Right cardiac atrium (tissue), 5 donors: ENCODE results near the gene EPHB2. TPM values are rescaled to one million over a fixed set of nuclear protein-coding genes. Genes with fewer than 3 reads are reported as not detected.

Experiments
- ATAC-seq, 2 donors: fragments of 200-7000 bp; cut with Tn5 transposase; one replicate each; pipeline versions ENCODE4 v1.8.0 to v1.9.1; 2020; ENCODE audit warnings: moderate library complexity in 2 of 2, mild to moderate bottlenecking in 1 of 2
- DNase-seq, 3 donors: peaks; one replicate each; pipeline ENCODE4 v3.0.0-alpha.2; 2020
- H3K27ac ChIP-seq: one replicate; pipeline ENCODE4 v1.5.1; 2013; ENCODE audit warnings: mild to moderate bottlenecking, low read length, control low read depth, moderate library complexity
- H3K27me3 ChIP-seq: one replicate; pipeline ENCODE4 v1.6.1; 2013; ENCODE audit not compliant: control insufficient read depth, insufficient read depth
- H3K4me1 ChIP-seq: one replicate; pipeline ENCODE4 v1.6.1; 2013; ENCODE audit warnings: low read length; ENCODE audit not compliant: control insufficient read depth, insufficient read depth
- H3K4me3 ChIP-seq: one replicate; pipeline ENCODE4 v1.5.1; 2013; ENCODE audit warnings: low read length, control low read depth
- H3K9me3 ChIP-seq: one replicate; pipeline ENCODE4 v1.6.1; 2013; ENCODE audit warnings: low read length; ENCODE audit not compliant: control insufficient read depth
- WGBS: extraction: QIAGEN DNeasy Blood & Tissue Kit; methylation state at CpG from one replicate; pipeline ENCODE4 v1.1.7; 2013; 5-methylcytosine and 5-hydroxymethylcytosine counted together
- intact Hi-C, 4 donors: fragments of 100-400 bp; cut with DNase I; formaldehyde crosslinking; loops; one replicate each; pipeline versions ENCODE4 v1.11.0 to v1.14.0; 2022 to 2023
- polyA plus RNA-seq: library from polyadenylated mRNA; stranded (reverse); fragments of 200-250 nt; gene quantifications from one replicate; pipeline ENCODE4 v1.2.3, GENCODE V29; 2013
- total RNA-seq, 4 donors: library from RNA; stranded (reverse); fragmentation: NEBNext Ultra II Directional; extraction: Animal tissue kit (Norgen Biotek cat#: 25700); gene quantifications; one replicate each; pipeline ENCODE4 v1.2.1, GENCODE V29; 2021
- donor health status: healthy with polysubstance abuse.
- donor health status: DM: no; HTN: yes; CAD: no.
- donor health status: DM: no; HTN: no; CAD: no.
- donor health status: DM: no; HTN: yes; CAD: no; lungs with severe emphysema.
- donor health status: DM: yes; HTN: yes; CAD: no.

EPHB2 gene
- total and polyA plus RNA-seq, 5 donors, result 1.2 to 7.7 (median 3.5) TPM

DNA sequence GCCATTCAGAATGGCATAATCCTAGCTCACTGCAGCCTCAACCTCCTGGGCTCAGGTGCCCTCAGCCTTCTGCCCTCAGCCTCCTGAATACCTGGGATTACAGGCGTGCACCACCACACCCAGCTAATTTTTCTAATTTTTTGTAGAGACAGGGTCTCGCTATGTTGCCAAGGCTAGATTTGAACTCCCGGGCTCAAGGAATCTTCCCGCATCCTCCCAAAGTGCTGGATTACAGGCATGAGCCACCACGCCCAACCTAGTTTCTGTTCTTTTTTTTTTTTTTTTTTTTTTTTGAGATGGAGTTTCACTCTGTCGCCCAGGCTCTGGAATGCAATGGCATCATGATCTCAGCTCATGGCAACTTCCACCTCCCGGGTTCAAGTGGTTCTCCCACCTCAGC is 153.1 kb downstream of the EPHB2 start:
- H3K4me3 ChIP-seq, result no peak overlapping the region
- 89% methylated on average over 7 of the region's 7 CpGs for WGBS
- no peaks in the 10 kb centered on the region for H3K9me3 ChIP-seq
- intact Hi-C loops, result loop anchor here in 1 of 4 donors (10.0 kb wide), 1 partner anchor 159 kb away; no protein-coding TSS in a partner anchor
- H3K27me3 ChIP-seq, result no peaks in the 10 kb centered on the region
- DNase-seq (no peak), ATAC-seq (no peak)
- no peak overlapping the region for H3K27ac ChIP-seq
- H3K4me1 ChIP-seq, result no peaks in the 10 kb centered on the region

DNA sequence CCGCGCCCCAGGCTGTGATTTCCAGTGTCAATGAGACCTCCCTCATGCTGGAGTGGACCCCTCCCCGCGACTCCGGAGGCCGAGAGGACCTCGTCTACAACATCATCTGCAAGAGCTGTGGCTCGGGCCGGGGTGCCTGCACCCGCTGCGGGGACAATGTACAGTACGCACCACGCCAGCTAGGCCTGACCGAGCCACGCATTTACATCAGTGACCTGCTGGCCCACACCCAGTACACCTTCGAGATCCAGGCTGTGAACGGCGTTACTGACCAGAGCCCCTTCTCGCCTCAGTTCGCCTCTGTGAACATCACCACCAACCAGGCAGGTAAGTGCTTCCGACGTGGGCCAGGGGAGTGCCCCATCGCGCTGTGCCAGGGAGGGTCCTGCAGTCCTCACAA is 154.2 kb downstream of the EPHB2 start:
- no peak overlapping the region for H3K4me3 ChIP-seq
- ATAC-seq (no peak), DNase-seq (no peak)
- 94% methylated on average over 24 of the region's 24 CpGs for WGBS
- no peaks in the 10 kb centered on the region for H3K9me3 ChIP-seq
- H3K4me1 ChIP-seq, result no peaks in the 10 kb centered on the region
- no peaks in the 10 kb centered on the region for H3K27me3 ChIP-seq
- intact Hi-C loops, result loop anchor here in 1 of 4 donors (10.0 kb wide), 1 partner anchor 160 kb away; no protein-coding TSS in a partner anchor
- H3K27ac ChIP-seq, result no peak overlapping the region

DNA sequence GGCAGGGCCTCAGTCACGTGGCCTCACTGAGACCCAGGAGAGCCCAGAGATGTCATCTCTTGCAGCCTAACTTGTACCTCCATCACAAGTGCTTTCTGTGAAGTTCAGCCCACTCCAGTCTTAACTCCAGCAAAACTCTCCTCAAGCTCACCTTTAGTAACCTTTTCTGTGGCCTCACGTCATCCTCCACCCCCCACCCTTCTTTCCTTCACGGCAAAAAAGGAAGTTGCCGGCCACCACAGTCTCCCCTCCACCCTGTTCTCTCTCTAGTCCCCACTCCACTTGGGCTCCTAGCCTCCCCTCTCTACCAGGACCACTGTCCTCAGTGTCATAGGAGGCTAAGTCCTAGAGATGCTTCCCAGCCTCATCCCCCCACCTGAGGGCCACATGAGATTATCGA is 155.1 kb downstream of the EPHB2 start:
- Histone ChIP-seq H3K4me1 (no peaks in the 10 kb centered on the region), H3K27me3 (no peaks in the 10 kb centered on the region), H3K9me3 (no peaks in the 10 kb centered on the region), H3K27ac (no peak overlapping the region), H3K4me3 (no peak overlapping the region)
- DNase-seq (no peak), ATAC-seq (no peak)
- intact Hi-C loops, result loop anchor here in 1 of 4 donors (10.0 kb wide), 1 partner anchor 161 kb away; no protein-coding TSS in a partner anchor
- 69% methylated on average over 5 of the region's 5 CpGs for WGBS

DNA sequence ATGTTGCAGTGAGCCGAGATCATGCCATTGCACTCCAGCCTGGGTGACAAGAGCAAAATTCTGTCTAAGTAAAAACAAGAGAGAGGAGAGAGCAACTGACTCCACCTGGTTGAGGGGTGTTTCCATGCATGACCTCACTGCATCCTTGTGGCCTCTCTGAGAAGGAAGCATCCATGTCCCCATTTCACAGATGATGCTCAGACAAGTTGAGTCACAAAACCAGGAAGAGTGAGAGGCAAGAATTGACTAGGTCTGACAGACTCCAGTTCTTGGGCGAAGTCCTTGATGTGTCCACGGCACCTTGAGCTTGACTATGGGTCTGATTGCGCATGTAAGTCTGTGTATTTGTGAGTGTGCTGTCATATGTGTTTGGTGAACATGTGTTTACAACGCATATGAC is 156.2 kb downstream of the EPHB2 start:
- DNase-seq, result no peak
- WGBS, result 96% methylated on average over 5 of the region's 5 CpGs

DNA sequence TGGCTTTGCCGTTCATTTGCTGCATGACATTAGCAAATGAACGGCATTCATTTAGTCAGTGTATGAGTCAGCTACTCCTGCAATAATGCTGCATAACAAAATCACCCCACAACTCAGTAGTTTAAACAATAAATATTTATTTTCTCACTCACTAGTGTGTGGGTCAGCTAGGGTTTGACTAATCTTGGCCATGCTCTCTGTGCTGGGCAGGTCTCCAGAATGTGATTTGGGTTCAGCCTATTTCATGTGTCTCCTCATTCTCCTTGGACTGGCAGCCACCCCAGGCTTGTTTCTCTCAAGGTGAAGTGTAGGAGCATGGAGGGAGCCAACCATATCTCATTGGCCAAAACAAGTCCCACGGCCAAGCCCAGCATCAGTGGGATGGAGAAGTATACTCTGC is 157.7 kb downstream of the EPHB2 start:
- Histone ChIP-seq H3K4me3 (no peak overlapping the region), H3K27me3 (no peaks in the 10 kb centered on the region), H3K27ac (no peak overlapping the region), H3K9me3 (no peaks in the 10 kb centered on the region), H3K4me1 (no peaks in the 10 kb centered on the region)
- DNase-seq, result no peak
- no peak for ATAC-seq
- intact Hi-C loops, result loop anchor here in 1 of 4 donors (10.0 kb wide), 1 partner anchor 164 kb away; no protein-coding TSS in a partner anchor
- WGBS, result 95% methylated on average over 3 of the region's 3 CpGs

More for the DNA sequence above, 156.2 kb downstream of the EPHB2 start:
- ATAC-seq, result no peak
- Histone ChIP-seq H3K4me3 (no peak overlapping the region), H3K4me1 (no peaks in the 10 kb centered on the region), H3K27me3 (no peaks in the 10 kb centered on the region), H3K27ac (no peak overlapping the region), H3K9me3 (no peaks in the 10 kb centered on the region)
- intact Hi-C loops, result loop anchor here in 1 of 4 donors (10.0 kb wide), 1 partner anchor 162 kb away; no protein-coding TSS in a partner anchor

DNA sequence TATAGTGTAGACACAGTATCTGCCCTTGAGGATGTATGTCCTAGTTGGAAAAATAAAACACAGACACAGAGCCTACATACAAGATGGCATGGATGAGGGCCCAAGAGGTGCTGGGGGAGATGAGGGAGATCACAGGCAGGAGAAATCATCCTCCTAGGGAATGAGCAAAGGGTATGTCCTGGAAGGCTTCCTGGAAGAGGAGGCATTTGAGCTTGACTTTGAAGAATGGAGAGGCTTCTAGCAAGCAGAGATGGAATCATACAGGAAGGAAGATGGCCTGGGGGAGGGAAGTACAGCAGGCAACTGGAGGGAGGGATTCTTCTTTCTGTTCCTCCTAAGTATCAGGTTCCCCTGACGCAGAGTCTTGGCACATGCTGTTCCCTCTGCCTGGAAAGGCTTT is 158.7 kb downstream of the EPHB2 start:
- intact Hi-C loops, result loop anchor here in 1 of 4 donors (10.0 kb wide), 1 partner anchor 165 kb away; no protein-coding TSS in a partner anchor
- ATAC-seq (no peak), DNase-seq (no peak)
- no peak overlapping the region for H3K4me3 ChIP-seq
- no peak overlapping the region for H3K27ac ChIP-seq
- H3K27me3 ChIP-seq, result no peaks in the 10 kb centered on the region
- H3K4me1 ChIP-seq, result no peaks in the 10 kb centered on the region
- 84% methylated on average over 1 of the region's 1 CpG for WGBS
- H3K9me3 ChIP-seq, result no peaks in the 10 kb centered on the region

DNA sequence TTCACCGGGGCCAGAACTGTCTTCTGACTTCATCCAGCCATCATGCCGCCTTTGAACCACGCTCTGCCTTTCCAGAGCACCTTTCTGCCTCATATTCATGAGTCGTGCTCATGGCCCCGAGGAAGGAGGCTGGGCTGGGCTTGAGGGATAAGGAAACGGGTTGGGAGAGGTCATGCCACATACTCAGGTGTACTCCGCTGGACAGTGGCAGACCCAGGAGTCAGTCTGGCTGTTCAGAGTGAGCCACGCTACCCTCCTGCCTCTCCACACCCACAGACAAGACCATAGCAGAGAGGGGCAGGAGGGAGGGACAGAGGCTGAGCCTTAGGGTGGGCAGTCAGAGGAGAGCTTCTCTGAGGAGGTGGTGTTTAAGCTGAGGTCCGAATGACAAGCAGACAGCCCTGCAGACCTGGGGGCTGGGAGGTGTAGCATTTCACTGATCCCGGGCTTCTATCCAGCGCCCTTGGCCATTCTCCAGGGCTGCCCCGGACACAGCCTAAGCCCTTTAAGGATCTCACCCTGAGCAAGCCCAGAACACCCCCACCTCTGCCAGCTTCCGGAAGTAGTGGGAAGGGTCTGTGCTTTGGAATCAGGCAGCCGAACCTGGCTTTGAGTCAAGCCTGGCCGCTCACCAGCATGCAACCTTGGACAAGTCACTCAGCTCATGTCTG is 159.7 kb downstream of the EPHB2 start:
- peak; percentile 49 to 60 for ATAC-seq
- no peaks in the 10 kb centered on the region for H3K27me3 ChIP-seq
- peak; percentile 45 to 79 (median 74) for DNase-seq
- intact Hi-C loops, result no loop called here
- no peak overlapping the region for H3K4me3 ChIP-seq
- H3K9me3 ChIP-seq, result no peaks in the 10 kb centered on the region
- H3K4me1 ChIP-seq, result no peaks in the 10 kb centered on the region
- WGBS, result 40% methylated on average over 15 of the region's 15 CpGs
- H3K27ac ChIP-seq, result no peak overlapping the region

DNA sequence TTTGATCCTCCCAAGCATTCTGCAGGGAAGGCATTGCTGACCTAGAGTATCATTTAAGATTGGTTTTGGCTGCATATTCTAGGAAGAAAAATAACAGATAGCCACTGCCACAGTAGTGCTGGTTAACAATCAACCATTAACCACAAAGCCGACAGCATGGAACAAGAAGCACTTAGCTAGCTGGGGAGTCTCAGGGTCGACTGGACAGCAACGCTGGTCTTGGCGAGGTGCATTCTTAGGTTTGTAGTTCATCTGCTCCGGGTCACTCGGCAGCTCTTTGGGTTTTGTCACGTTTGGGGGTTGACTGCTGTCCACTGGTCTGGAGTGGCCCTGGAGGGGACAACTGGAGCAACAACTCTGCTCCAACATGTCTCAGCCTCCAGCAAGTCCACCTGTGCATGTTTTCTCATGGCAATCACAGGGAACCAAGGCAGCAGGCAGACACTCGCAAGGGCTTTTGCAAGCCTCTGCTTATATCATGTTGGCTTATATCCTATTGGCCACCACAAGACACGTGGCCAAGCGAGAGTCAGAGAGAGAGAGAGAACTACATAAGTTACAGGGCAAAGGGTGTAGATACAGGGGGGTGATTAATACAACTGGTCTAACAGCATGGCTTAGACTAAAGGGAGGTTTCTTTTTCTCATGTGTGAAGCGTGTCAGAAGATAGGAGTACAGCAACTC is 162.5 kb downstream of the EPHB2 start:
- Histone ChIP-seq H3K27ac (no peak overlapping the region), H3K9me3 (no peaks in the 10 kb centered on the region), H3K4me1 (no peaks in the 10 kb centered on the region), H3K4me3 (no peak overlapping the region), H3K27me3 (no peaks in the 10 kb centered on the region)
- intact Hi-C loops, result no loop called here
- DNase-seq, result no peak
- ATAC-seq, result no peak
- WGBS, result 85% methylated on average over 11 of the region's 11 CpGs

DNA sequence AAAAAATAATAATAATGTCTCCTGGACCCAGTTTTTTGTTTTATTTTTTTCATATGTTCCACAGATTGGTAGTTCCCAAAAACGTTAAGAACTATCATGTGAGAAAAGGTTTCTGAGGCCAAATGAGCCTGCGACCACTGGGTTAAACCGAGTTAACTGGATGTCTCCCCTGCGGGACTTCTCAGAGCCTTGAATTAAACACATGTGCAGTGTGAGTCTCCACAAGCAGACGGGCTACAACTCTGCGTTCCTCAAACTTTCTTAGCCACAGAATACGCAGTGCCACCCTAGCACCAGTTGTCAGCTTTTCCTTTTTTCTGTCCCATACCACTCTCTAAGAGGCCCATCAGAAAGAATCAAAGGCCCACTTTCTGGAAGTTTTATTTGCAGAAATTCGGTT is 164.1 kb downstream of the EPHB2 start:
- intact Hi-C loops, result no loop called here
- H3K9me3 ChIP-seq, result no peaks in the 10 kb centered on the region
- no peak overlapping the region for H3K4me3 ChIP-seq
- DNase-seq (no peak), ATAC-seq (no peak)
- no peaks in the 10 kb centered on the region for H3K4me1 ChIP-seq
- no peak overlapping the region for H3K27ac ChIP-seq
- 83% methylated on average over 8 of the region's 8 CpGs for WGBS
- no peaks in the 10 kb centered on the region for H3K27me3 ChIP-seq

DNA sequence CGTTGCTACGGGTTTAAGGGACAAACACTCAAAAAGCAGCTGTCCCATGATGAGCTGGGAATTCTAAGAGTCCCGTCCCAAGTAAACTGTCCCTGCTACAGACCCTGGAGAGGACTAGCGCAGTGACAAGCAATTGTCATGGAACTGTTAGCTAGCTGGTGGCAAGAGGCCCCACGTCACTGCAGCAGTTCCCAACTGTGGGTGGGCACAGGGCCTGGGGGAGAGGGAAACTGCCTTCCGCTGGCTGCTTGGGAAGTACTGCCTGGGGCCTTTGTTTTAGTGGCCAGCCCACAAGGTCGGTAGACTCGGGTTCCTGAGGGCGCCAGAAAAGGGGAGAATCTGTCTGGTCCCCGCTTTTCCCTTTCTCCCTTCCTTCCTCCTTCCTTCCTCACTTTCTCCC is 164.6 kb downstream of the EPHB2 start:
- Histone ChIP-seq H3K4me1 (no peaks in the 10 kb centered on the region), H3K27ac (no peak overlapping the region), H3K9me3 (no peaks in the 10 kb centered on the region), H3K4me3 (no peak overlapping the region), H3K27me3 (no peaks in the 10 kb centered on the region)
- WGBS, result 57% methylated on average over 10 of the region's 10 CpGs
- intact Hi-C loops, result no loop called here
- ATAC-seq (no peak), DNase-seq (no peak)

DNA sequence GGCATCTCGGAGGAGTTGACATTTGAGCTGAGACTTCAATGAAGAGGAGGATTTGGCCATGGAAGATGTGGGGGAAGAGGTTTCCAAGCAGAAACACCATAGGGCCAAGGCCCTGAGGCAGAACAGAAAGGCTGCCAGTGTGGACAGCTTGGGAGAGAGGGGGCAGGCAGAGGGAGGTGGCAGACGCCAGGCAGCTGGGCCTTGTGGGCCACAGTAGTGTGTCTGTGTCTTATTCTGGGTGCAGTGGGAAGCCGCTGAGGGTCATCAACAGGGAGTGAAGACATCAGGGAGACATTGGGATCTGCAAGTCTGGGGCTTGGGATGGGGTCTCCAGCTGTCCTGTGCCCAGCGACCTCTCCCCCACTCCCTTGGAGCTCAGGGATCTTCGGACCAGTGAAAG is 165.2 kb downstream of the EPHB2 start:
- WGBS, result 81% methylated on average over 5 of the region's 5 CpGs
- intact Hi-C loops, result no loop called here
- ATAC-seq, result no peak

More for the DNA sequence above, 165.2 kb downstream of the EPHB2 start:
- no peak for DNase-seq
- Histone ChIP-seq H3K9me3 (no peaks in the 10 kb centered on the region), H3K4me3 (no peak overlapping the region), H3K27ac (no peak overlapping the region), H3K27me3 (no peaks in the 10 kb centered on the region), H3K4me1 (no peaks in the 10 kb centered on the region)
